ENCODE results near the gene CPAMD8. TPM values are rescaled to one million over a fixed set of nuclear protein-coding genes. Genes with fewer than 3 reads are reported as not detected.

Gene CPAMD8
- total and polyA plus RNA-seq, 9 of the 15 experiments (the other 6 are each of a cell fraction or from before 2014, with no cell fraction given) = 0.20 to 2.1 (median 1.3) TPM

DNA sequence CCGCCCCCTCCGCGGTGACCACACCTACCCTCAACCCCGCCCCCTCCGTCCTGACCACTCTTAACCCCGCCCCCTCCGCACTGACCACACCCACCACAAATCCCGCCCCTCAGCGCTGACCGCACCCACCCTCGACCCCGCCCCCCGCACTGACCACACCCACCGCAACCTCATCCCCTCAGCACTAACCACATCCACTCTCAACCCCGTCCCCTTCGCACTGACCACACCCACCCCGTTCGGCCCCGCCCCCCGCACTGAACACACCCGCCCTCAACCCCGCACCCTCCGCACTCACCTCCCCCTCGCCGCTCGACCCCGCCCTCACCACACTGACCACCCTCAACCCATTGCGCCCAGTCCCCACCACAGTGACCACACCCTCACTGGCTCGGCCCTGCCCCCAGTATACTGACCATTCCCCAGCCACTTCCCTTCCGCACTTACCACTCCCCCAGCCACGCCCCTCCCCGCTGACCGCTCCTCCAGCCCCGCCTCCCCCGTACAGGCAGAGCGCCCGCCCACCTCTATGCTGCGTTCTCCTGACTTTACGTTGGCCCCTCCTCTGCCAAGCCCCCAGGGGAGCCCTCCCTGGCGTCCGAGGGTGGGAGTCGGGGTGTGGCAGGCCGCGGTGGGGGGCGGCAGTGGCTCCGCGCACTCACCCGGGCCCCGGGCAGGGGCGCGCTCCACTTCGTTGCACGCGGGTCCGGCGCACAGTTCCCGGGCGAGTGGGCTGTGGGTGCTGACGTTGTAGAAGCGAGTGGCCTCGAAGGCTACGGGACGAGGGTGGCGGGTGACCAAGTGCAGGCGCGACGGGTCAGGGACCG, 129.4 kb downstream of the CPAMD8 start (continued):
- TF ChIP-seq, protein P1, sequence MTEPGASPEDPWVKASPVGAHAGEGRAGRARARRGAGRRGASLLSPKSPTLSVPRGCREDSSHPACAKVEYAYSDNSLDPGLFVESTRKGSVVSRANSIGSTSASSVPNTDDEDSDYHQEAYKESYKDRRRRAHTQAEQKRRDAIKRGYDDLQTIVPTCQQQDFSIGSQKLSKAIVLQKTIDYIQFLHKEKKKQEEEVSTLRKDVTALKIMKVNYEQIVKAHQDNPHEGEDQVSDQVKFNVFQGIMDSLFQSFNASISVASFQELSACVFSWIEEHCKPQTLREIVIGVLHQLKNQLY (CRISPR knock-in tag; conservative IDR thresholded peaks at IDR 0.05) = no peak
- TF ChIP-seq, protein P2, sequence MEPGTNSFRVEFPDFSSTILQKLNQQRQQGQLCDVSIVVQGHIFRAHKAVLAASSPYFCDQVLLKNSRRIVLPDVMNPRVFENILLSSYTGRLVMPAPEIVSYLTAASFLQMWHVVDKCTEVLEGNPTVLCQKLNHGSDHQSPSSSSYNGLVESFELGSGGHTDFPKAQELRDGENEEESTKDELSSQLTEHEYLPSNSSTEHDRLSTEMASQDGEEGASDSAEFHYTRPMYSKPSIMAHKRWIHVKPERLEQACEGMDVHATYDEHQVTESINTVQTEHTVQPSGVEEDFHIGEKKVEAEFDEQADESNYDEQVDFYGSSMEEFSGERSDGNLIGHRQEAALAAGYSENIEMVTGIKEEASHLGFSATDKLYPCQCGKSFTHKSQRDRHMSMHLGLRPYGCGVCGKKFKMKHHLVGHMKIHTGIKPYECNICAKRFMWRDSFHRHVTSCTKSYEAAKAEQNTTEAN (CRISPR knock-in tag; IDR thresholded peaks at IDR 0.05) = no peak; the same call in 1 of the 2 replicates
- TF ChIP-seq EGR1 (conservative IDR thresholded peaks at IDR 0.05) (peak; percentile 85), TEAD2 (tag; IDR thresholded peaks at IDR 0.05) (no peak), ZNF398 (CRISPR knock-in tag; IDR thresholded peaks at IDR 0.05) (no peak), ARNT (IDR thresholded peaks at IDR 0.05) (no peak), ZNF655 (CRISPR knock-in tag; IDR thresholded peaks at IDR 0.05) (no peak), TAF9B (IDR thresholded peaks at IDR 0.05; ENCODE audit: partially characterized antibody) (no peak), MYBL2 (IDR thresholded peaks at IDR 0.05; ENCODE audit: low read depth) (no peak), MYBL2 (CRISPR knock-in tag; IDR thresholded peaks at IDR 0.05; ENCODE audit: borderline replicate concordance) (no peak), XRCC5 (IDR thresholded peaks at IDR 0.05; ENCODE audit: low read depth, low read length) (no peak), BMI1 (IDR thresholded peaks at IDR 0.05; ENCODE audit: low read length) (no peak), SMAD4 (CRISPR knock-in tag; conservative IDR thresholded peaks at IDR 0.05) (peak; percentile 40; the same call in 1 of the 2 replicates), NFIX (CRISPR knock-in tag; IDR thresholded peaks at IDR 0.05; ENCODE audit: low read depth) (no peak), GATAD2B (IDR thresholded peaks at IDR 0.05; ENCODE audit: borderline replicate concordance) (no peak), MAFG (tag; conservative IDR thresholded peaks at IDR 0.05) (no peak), ZNF41 (CRISPR knock-in tag; conservative IDR thresholded peaks at IDR 0.05) (no peak; the same call in 1 of the 2 replicates), KDM4B (IDR thresholded peaks at IDR 0.05; ENCODE audit: borderline replicate concordance in 2 of 2, low read depth in 1 of 2) (peak in 1 of 2 experiments; percentile 80; a peak in 1 of 4 replicates), ZNF830 (CRISPR knock-in tag; IDR thresholded peaks at IDR 0.05) (0 out of 2 replicates have a peak, but pooled peaks have one; percentile 41)
- TF ChIP-seq, protein P3, sequence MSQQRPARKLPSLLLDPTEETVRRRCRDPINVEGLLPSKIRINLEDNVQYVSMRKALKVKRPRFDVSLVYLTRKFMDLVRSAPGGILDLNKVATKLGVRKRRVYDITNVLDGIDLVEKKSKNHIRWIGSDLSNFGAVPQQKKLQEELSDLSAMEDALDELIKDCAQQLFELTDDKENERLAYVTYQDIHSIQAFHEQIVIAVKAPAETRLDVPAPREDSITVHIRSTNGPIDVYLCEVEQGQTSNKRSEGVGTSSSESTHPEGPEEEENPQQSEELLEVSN (IDR thresholded peaks at IDR 0.05; ENCODE audit: borderline replicate concordance in 1 of 2, extremely low read depth in 1 of 2, insufficient read depth in 1 of 2, insufficient read length in 1 of 2, low read depth in 1 of 2, low read length in 1 of 2, poor library complexity in 1 of 2, severe bottlenecking in 1 of 2) = peak; percentile 85 to 88
